Measurements from ENCODE around the gene KCNC3.

GRCh38 chr19:50269653-50270052, 59.5 kb downstream of the KCNC3 start:
- TF ChIP-seq CTCF (IDR thresholded peaks at IDR 0.05; ENCODE audit: low read depth, low read length, poor library complexity, severe bottlenecking) (no peak), EZH2phosphoT487 (IDR thresholded peaks at IDR 0.05; ENCODE audit: borderline replicate concordance, low read length) (no peak)

Measured in DOHH2 (cell line).